Activated CD4-positive, alpha-beta memory T cell treated with anti-CD3 and anti-CD28 coated beads, Interleukin-2, amount 10 ng/mL, durations not matched to agents 7 days and 5 days (primary cell): ENCODE measurements around the gene ROR1. TPM values are rescaled to one million over a fixed set of nuclear protein-coding genes. Genes with fewer than 3 reads are reported as not detected.
"Not testable (repeated sequence)": the region's sequence is repeated elsewhere in the genome, so short reads cannot be mapped to it uniquely, and the experiment has no call there.

Experiments
- CTCF ChIA-PET: fragments of 350-600 bp; sonication (Branson Sonifier 250); formaldehyde crosslinking; loops from one replicate; lab custom pipeline; 2021; ENCODE audit warnings: antibody characterized with exemption, inconsistent platforms; lab: Charles Lee
- POLR2A ChIA-PET: fragments of 350-600 bp; sonication (Branson Sonifier 250); formaldehyde crosslinking; loops from one replicate; lab custom pipeline; 2021; ENCODE audit warnings: antibody characterized with exemption; lab: Charles Lee
- DNase-seq: peaks from one replicate; pipeline ENCODE4 v3.0.0-alpha.2; 2020
- H3K27ac Mint-ChIP-seq: one replicate; pipeline ENCODE4 v1.8.0; 2021; ENCODE audit warnings: mild to moderate bottlenecking, mixed read lengths
- H3K27me3 Mint-ChIP-seq: one replicate; pipeline ENCODE4 v1.8.0; 2021; ENCODE audit warnings: mixed read lengths
- H3K36me3 Mint-ChIP-seq: one replicate; pipeline ENCODE4 v1.8.0; 2021; ENCODE audit warnings: low read depth, mixed read lengths
- H3K4me1 Mint-ChIP-seq: one replicate; pipeline ENCODE4 v1.8.0; 2021; ENCODE audit warnings: mixed read lengths
- H3K4me3 Mint-ChIP-seq: one replicate; pipeline ENCODE4 v1.8.0; 2021; ENCODE audit warnings: mild to moderate bottlenecking, mixed read lengths
- H3K9me3 Mint-ChIP-seq: one replicate; pipeline ENCODE4 v1.8.0; 2021; ENCODE audit warnings: mixed read lengths
- total RNA-seq, 2 experiments: library from RNA; stranded (reverse); gene quantifications; one replicate each; pipeline ENCODE4 v1.2.3, GENCODE V29; 2021

ROR1 gene
- total RNA-seq, 2 experiments from 2014 or later: 0.10 TPM; not detected in 1

DNA sequence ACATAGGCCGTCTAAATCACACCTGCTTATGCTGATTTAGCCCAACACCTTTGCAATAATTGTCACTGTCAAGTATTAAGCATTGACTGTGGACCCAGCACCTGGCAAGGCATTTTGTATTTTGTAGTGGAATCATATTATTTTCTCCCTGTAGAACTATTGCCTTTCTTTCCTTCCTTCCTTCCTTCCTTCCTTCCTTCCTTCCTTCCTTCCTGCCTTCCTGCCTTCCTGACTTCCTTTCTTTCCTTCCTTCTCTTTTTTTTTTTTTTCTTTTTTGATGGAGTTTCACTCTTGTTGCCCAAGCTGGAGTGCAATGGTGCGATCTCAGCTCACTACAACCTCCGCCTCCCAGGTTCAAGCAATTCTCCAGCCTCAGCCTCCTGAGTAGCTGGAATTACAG is 13.5 kb downstream of the ROR1 start:
- H3K4me3 Mint-ChIP-seq, H3K9me3 Mint-ChIP-seq, DNase-seq, H3K27ac Mint-ChIP-seq, POLR2A ChIA-PET, CTCF ChIA-PET, H3K36me3 Mint-ChIP-seq, H3K27me3 Mint-ChIP-seq, H3K4me1 Mint-ChIP-seq: not testable (repeated sequence)

DNA sequence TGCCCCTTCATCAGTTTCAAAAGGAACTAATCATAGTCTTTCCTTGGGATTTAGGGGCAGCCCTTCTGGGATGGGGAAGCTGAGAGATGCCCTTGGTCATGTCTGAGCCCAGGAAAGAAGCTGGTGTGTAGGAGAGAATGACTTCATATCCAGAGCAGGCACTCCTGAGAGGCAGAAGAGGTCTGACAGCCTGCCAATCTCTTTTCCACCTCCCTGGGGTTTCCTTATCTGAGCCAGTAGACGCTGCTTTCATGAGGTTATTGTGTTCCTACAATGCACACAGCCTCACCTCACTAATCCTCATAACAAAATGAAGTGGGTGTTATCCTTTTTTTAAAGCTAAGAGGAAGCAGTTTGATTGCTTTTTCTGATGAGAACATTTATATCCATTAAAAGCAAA is 14.1 kb downstream of the ROR1 start:
- H3K4me3 Mint-ChIP-seq: no peak overlapping the region
- no peaks in the 10 kb centered on the region for H3K9me3 Mint-ChIP-seq
- ChIA-PET CTCF (no interaction called here), POLR2A (no interaction called here)
- peaks cover 2% of the 10 kb centered on the region for H3K27me3 Mint-ChIP-seq
- H3K27ac Mint-ChIP-seq: no peak overlapping the region
- no peaks in the 10 kb centered on the region for H3K36me3 Mint-ChIP-seq
- DNase-seq: no peak
- no peaks in the 10 kb centered on the region for H3K4me1 Mint-ChIP-seq

DNA sequence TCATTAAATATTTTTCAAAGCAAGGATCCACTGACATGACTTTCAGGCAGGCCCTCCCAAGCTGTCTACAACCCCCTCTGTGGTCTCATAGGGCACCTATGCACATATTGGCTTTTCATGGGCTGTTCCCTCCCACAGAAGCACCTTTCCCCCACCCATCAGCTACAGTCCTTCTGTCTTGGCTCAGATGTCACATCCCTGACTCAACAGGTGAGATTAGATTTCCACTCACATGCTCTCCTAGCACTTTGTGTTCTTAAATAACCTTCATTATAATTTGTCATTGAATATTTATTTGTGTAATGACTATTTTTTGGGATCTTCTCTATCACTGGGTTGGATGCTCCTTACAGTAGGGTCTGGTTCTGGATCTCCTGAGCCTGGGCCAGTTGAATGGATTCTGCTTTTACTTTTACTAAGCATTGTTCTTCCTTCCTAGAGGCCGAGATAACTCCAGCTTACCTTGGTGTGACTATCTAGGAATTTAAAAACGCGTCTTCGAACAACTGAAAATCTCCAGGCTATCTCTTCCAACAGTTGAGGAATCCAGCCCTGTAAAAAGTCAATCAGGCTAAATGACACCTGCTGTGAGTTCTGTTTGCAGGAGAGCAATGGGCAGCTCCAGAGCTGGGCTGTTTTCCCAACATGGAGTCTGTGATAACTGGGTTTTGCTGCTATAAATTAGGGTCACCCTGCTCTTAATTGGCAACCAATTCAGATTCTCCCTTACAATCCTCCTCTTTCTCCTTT is 16.2 kb downstream of the ROR1 start:
- H3K4me3 Mint-ChIP-seq: no peak overlapping the region
- no peak overlapping the region for H3K27ac Mint-ChIP-seq
- CTCF ChIA-PET: no interaction called here
- H3K27me3 Mint-ChIP-seq: no peaks in the 10 kb centered on the region
- DNase-seq: no peak
- H3K9me3 Mint-ChIP-seq: no peaks in the 10 kb centered on the region
- POLR2A ChIA-PET: no interaction called here
- H3K4me1 Mint-ChIP-seq: no peaks in the 10 kb centered on the region
- no peaks in the 10 kb centered on the region for H3K36me3 Mint-ChIP-seq

DNA sequence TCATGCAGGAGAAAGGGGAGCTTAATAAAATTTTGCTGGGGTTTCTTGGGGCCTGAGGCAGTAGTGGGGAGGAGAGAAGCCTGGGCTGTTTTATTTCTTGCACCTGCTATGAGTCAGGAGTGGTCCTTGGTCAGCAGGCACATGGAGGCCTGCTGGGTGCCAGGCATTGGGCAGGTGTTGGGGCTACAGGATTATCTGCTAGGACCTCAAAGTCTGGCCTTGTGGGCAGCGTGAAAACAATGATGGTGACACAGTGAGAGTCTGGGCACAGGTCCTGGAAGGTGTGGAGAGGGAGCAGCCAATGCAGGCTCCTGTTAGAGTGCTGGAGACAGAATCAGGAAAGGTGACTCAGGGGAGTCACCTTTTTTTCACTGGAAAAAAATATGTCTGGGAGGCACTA is 17.2 kb downstream of the ROR1 start:
- Mint-ChIP-seq H3K27ac (no peak overlapping the region), H3K4me3 (no peak overlapping the region), H3K4me1 (no peaks in the 10 kb centered on the region), H3K36me3 (no peaks in the 10 kb centered on the region), H3K27me3 (no peaks in the 10 kb centered on the region), H3K9me3 (no peaks in the 10 kb centered on the region)
- no peak for DNase-seq
- ChIA-PET CTCF (no interaction called here), POLR2A (no interaction called here)

DNA sequence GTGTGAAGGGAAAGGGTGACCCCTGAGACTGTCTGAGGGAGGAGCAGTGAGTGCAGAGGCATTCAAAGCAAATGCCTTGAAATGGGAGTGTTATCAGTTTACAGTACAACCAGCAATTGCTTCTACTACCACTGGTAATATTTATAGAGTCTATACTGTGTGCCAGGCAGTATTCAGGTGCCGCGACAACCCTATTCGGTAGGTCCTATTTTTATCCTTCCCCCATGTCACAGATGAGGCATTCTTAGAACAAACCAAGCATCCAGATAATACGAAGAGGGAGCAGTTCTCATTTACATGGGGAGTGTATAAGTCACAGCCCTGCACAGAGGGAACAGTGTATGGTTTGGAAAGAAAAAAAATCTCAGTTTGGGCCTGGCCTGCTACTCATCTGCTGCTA is 18.3 kb downstream of the ROR1 start:
- Mint-ChIP-seq H3K9me3 (no peaks in the 10 kb centered on the region), H3K4me3 (no peak overlapping the region), H3K27ac (no peak overlapping the region), H3K4me1 (no peaks in the 10 kb centered on the region), H3K27me3 (peaks cover 3% of the 10 kb centered on the region), H3K36me3 (no peaks in the 10 kb centered on the region)
- ChIA-PET CTCF (no interaction called here), POLR2A (no interaction called here)
- DNase-seq: no peak

DNA sequence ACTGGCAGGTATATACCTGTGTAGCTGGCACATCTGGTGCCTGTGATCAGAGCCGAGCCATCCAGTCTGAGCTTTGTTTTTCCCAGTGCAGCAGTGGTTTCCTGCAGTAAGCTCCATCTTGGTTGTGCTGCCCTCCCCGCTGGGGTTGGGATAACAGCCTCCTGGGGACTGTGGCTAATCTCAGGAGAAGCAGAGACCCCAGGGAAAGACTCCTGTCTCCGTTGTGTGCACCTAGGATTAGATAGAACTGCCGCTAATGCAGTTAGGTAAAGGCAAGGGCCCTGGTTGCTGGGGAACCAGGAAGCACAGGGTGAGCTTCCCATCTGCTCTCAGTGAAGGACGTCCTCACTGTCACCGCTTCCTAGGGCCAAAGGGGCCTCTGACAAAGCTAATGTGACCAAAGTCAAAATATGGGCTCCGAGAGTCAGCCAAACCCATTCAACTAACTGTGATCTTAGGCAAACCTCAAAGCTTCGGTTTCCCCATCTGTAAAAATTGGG is 20.0 kb downstream of the ROR1 start:
- Mint-ChIP-seq H3K4me3 (no peak overlapping the region), H3K9me3 (no peaks in the 10 kb centered on the region), H3K27me3 (peaks cover 3% of the 10 kb centered on the region), H3K4me1 (no peaks in the 10 kb centered on the region), H3K36me3 (no peaks in the 10 kb centered on the region), H3K27ac (no peak overlapping the region)
- DNase-seq: no peak
- ChIA-PET CTCF (no interaction called here), POLR2A (no interaction called here)

DNA sequence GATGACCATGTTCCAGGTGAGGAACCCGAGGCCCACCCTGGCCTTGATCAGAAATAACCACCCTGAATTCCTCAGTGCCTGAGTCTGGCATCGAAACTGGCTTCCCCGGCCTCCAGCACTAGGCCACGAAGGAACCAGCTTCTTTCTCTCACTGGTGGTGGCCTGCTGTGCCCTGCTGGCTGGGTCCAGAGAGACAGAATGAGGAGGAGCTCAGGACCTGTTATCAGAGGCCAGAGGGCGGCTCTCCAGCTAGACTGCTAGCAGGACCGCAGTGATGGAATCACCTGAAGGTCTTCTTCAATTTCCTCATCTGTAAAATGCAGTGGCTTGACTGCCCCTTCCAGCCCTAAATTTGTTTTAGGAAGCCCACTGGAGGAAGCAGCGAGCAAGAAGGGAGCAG is 20.5 kb downstream of the ROR1 start:
- H3K36me3 Mint-ChIP-seq: no peaks in the 10 kb centered on the region
- no peak overlapping the region for H3K27ac Mint-ChIP-seq
- no peaks in the 10 kb centered on the region for H3K9me3 Mint-ChIP-seq
- H3K4me3 Mint-ChIP-seq: no peak overlapping the region
- peaks cover 3% of the 10 kb centered on the region for H3K27me3 Mint-ChIP-seq
- no peaks in the 10 kb centered on the region for H3K4me1 Mint-ChIP-seq
- ChIA-PET CTCF (no interaction called here), POLR2A (no interaction called here)
- DNase-seq: no peak

DNA sequence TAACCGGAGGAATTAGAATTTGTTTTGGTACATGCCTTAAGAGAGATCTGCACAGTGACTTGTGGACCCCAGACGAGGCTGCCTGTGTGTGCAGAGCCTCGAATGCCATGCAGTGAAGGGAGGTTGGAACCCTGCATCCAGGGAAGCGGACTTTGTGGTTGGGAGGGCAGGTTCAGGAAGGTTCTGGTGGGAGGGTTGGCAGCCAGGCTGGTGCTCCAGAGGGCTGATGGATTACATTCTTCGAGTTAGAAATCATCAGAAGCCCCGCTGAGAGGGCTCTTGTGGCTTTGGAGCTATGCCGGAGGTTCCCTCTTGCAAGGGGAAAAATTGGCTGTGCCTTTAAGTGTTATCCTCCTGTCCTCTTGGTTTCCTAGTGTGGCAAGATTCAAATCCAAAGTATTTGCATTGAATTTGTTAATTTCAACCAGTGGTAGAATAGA is 21.1 kb downstream of the ROR1 start:
- ChIA-PET CTCF (no interaction called here), POLR2A (no interaction called here)
- Mint-ChIP-seq H3K27me3 (peaks cover 5% of the 10 kb centered on the region), H3K36me3 (no peaks in the 10 kb centered on the region), H3K9me3 (no peaks in the 10 kb centered on the region), H3K4me3 (no peak overlapping the region), H3K27ac (no peak overlapping the region), H3K4me1 (no peaks in the 10 kb centered on the region)
- DNase-seq: no peak

DNA sequence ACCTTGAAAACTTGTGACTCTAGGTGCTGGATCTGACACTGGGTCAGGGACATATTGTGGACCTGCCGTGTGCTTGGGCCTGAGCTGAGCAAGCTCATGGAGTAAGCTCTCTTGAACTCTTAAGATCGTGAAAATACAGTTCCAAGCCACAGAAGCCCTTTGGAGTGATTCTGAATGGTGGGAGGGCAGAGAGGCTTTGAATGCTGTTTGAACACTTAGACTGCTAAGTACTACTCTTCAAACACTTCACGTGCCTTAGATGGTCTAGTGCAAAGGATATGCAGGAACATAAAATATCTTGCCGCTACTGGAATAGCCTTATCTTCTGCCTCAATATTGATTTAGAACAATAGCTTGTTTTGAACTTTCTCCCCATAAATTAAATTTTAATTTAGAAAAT is 21.6 kb downstream of the ROR1 start:
- POLR2A ChIA-PET: no interaction called here
- CTCF ChIA-PET: no interaction called here
- Mint-ChIP-seq H3K27ac (no peak overlapping the region), H3K36me3 (no peaks in the 10 kb centered on the region), H3K4me1 (no peaks in the 10 kb centered on the region), H3K9me3 (no peaks in the 10 kb centered on the region), H3K4me3 (no peak overlapping the region), H3K27me3 (peaks cover 8% of the 10 kb centered on the region)
- DNase-seq: no peak

DNA sequence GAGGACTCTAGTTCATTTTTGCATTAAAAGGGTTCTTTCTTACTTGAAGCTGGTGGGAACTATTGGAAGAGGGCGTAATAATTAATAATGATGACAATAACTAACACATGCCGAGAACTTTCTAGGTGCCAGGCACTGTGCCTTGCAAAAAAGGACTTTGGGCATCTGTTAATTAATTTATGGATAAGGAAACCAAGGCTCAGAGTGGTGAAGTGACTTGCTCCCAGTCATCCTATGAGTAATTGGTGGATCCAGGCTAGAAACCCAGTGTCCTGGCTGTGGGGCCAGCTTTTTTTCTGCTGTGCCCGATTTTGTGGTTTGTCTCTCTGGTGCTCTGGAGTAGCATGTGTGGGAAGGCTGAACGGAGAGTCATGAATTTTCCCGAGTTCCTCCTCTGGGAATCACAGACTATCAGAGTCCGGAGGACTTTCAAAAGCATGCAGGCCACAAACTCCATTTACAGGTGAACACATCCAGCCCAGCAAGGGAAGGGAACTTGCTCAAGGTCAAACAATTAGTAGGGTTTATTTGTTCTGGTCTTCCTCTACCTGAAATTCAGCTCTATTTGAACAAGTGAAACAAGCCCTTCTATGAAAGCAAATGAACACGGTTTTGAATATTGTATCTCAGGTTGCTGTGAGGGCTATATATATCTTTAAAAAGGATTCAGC is 23.4 kb downstream of the ROR1 start:
- no peaks in the 10 kb centered on the region for H3K4me1 Mint-ChIP-seq
- ChIA-PET CTCF (no interaction called here), POLR2A (no interaction called here)

DNA sequence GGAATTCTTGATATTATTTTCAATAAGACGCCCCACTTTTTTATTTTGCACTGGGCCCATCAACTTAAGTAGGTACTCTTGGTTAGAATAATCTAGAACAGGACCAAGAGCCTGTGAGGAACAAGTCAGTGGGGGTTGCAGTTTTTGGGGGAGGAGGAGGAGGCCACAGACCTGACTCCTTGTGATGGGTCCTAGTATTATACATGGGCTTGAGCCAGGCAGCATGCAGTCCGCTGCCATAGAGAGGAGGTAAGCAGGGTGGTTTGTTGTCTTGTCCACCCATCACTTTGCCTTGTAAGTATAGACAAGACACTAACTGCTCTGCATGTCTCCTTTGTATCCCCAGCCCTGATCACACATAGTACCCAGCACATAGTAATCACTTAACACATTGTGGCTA is 24.5 kb downstream of the ROR1 start:
- no peak for DNase-seq
- H3K27ac Mint-ChIP-seq: no peak overlapping the region
- no peak overlapping the region for H3K4me3 Mint-ChIP-seq
- peaks cover 9% of the 10 kb centered on the region for H3K27me3 Mint-ChIP-seq
- no peaks in the 10 kb centered on the region for H3K36me3 Mint-ChIP-seq
- ChIA-PET CTCF (no interaction called here), POLR2A (no interaction called here)
- no peaks in the 10 kb centered on the region for H3K9me3 Mint-ChIP-seq
- no peaks in the 10 kb centered on the region for H3K4me1 Mint-ChIP-seq

More for the DNA sequence above, 23.4 kb downstream of the ROR1 start:
- DNase-seq: no peak
- H3K4me3 Mint-ChIP-seq: no peak overlapping the region
- no peaks in the 10 kb centered on the region for H3K36me3 Mint-ChIP-seq
- no peak overlapping the region for H3K27ac Mint-ChIP-seq
- peaks cover 9% of the 10 kb centered on the region for H3K27me3 Mint-ChIP-seq
- no peaks in the 10 kb centered on the region for H3K9me3 Mint-ChIP-seq

DNA sequence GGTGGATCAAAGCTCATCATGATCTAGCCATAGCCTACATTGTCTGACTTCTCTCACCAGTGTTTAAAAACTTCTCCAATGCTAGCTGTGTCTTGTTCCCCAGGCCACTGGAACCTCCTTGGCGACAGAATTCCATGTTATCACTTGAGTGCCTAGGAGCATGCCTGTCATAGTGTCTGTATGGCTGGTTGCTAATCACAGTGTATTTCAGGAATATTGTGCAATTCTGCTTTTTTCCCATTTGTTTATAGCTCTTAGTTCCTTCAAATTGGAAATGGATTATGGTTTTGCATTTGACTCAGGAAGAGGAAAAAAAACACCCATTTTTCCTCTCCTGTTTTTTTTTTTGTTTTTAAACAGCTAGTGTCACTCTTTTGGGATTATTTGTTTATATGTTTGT is 25.5 kb downstream of the ROR1 start:
- Mint-ChIP-seq H3K9me3 (no peaks in the 10 kb centered on the region), H3K27ac (no peak overlapping the region), H3K36me3 (no peaks in the 10 kb centered on the region), H3K27me3 (peaks cover 9% of the 10 kb centered on the region), H3K4me3 (no peak overlapping the region), H3K4me1 (no peaks in the 10 kb centered on the region)
- CTCF ChIA-PET: no interaction called here
- DNase-seq: no peak
- POLR2A ChIA-PET: no interaction called here

DNA sequence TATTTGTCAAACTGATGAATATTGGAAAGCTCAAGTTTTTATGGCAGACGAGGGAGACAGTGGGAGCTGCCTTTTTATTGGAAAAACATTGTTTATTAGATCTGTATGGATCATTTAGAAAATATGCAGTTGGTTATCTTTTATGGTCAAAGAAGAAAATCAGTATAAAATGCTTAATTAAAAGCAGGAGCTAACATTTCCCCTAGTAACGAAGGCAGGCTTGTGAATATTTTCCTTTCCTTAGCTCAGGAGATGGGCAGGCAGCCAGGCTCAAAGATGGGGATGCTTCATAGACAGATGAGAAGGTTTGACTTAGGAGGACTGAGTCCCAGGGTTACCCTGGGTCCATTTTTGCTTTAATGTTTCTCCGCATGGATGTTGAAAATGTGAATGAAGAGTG is 26.0 kb downstream of the ROR1 start:
- no peak for DNase-seq
- H3K4me1 Mint-ChIP-seq: no peaks in the 10 kb centered on the region
- no peaks in the 10 kb centered on the region for H3K36me3 Mint-ChIP-seq
- no peaks in the 10 kb centered on the region for H3K9me3 Mint-ChIP-seq
- H3K27me3 Mint-ChIP-seq: peaks cover 9% of the 10 kb centered on the region
- no peak overlapping the region for H3K4me3 Mint-ChIP-seq
- no peak overlapping the region for H3K27ac Mint-ChIP-seq
- POLR2A ChIA-PET: no interaction called here
- CTCF ChIA-PET: no interaction called here

DNA sequence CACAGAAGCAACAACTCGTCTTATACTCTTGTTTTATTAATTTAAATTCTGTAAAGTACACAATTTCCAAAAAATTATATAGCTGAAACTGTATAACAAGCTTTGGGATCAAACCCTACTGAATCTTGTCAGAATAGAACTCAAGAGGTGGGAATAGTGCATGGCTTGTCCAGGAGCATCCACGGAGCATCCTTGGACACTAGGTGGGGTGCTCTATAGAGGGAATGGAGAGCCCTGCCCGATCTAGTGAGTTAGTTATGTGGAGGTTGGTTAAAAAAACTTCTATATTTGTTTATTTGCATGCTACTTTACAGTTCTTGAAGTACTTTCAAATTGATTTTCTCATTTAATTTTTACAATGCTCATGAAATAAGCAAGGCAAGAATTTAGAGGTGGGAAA is 28.3 kb downstream of the ROR1 start:
- Mint-ChIP-seq H3K27ac (no peak overlapping the region), H3K4me1 (no peaks in the 10 kb centered on the region), H3K36me3 (no peaks in the 10 kb centered on the region), H3K4me3 (no peak overlapping the region), H3K9me3 (no peaks in the 10 kb centered on the region), H3K27me3 (peaks cover 6% of the 10 kb centered on the region)
- CTCF ChIA-PET: no interaction called here
- DNase-seq: no peak
- POLR2A ChIA-PET: no interaction called here
